OCI-LY7 (cell line): ENCODE measurements around the gene SDHAF2. TPM values are rescaled to one million over a fixed set of nuclear protein-coding genes. Genes with fewer than 3 reads are reported as not detected.
A peak's percentile ranks its signal among the peaks of the same experiment; 100 is the strongest.
"Not testable (repeated sequence)": the region's sequence is repeated elsewhere in the genome, so short reads cannot be mapped to it uniquely, and the experiment has no call there.

Experiments used
- BruUV-seq: library from RNA; stranded (reverse); fragments of 400-500 nt; replicated peaks from 2 replicates; lab custom pipeline; 2021; lab: Mats Ljungman, UMichigan
- CTCF ChIA-PET: fragments of 300-600 bp; sonication (Branson Sonifier 250); formaldehyde crosslinking; loops from one replicate; lab custom pipeline; 2022; ENCODE audit warnings: antibody characterized with exemption; ENCODE audit not compliant: unreplicated experiment; lab: Charles Lee
- POLR2A ChIA-PET: fragments of 300-600 bp; sonication (Branson Sonifier 250); formaldehyde crosslinking; loops from one replicate; lab custom pipeline; 2022; ENCODE audit warnings: antibody characterized with exemption; lab: Charles Lee
- DNase-seq: peaks from one replicate; pipeline ENCODE4 v3.0.0-alpha.2; 2015; ENCODE audit warnings: low spot score
- H2AFZ ChIP-seq: fragments of 200-600 bp; sonication (generic), shearing (Covaris generic); 2 replicates; pipeline ENCODE4 v1.6.1; 2014; ENCODE audit warnings: mild to moderate bottlenecking, antibody characterized with exemption, low read length, moderate library complexity
- H3K27ac ChIP-seq: fragments of 200-600 bp; sonication (generic); 2 replicates; pipeline ENCODE4 v1.5.1; 2014; ENCODE audit warnings: mixed run types, low read depth, mild to moderate bottlenecking, moderate library complexity, low read length, inconsistent platforms; ENCODE audit not compliant: poor library complexity, severe bottlenecking
- H3K36me3 ChIP-seq: fragments of 200-600 bp; sonication (generic); 2 replicates; pipeline ENCODE4 v1.6.1; 2014; ENCODE audit warnings: mild to moderate bottlenecking, antibody characterized with exemption, low read length, moderate library complexity, mixed read lengths; ENCODE audit not compliant: insufficient read depth
- H3K4me1 ChIP-seq: fragments of 200-600 bp; sonication (generic); 2 replicates; pipeline ENCODE4 v1.5.1; 2014; ENCODE audit warnings: mild to moderate bottlenecking, low read length; ENCODE audit not compliant: insufficient read depth, poor library complexity, severe bottlenecking
- H3K4me2 ChIP-seq: fragments of 200-600 bp; sonication (generic); 2 replicates; pipeline ENCODE4 v1.6.1; 2014; ENCODE audit warnings: mild to moderate bottlenecking, low read length
- H3K4me3 ChIP-seq: fragments of 200-600 bp; sonication (generic); 2 replicates; pipeline ENCODE4 v1.5.1; 2014; ENCODE audit warnings: mild to moderate bottlenecking, low read depth, low read length; ENCODE audit not compliant: poor library complexity, severe bottlenecking
- H3K79me2 ChIP-seq: fragments of 200-600 bp; sonication (generic); 2 replicates; pipeline ENCODE4 v1.6.1; 2016; ENCODE audit warnings: low read depth, mild to moderate bottlenecking, low read length, moderate library complexity, mixed read lengths; ENCODE audit not compliant: insufficient read depth
- H3K9me2 ChIP-seq: fragments of 200-600 bp; sonication (generic); 2 replicates; pipeline ENCODE4 v1.6.1; 2016; ENCODE audit warnings: mild to moderate bottlenecking, low read length, mixed read lengths; ENCODE audit not compliant: insufficient read depth
- H3K9me3 ChIP-seq: fragments of 200-600 bp; sonication (generic); 2 replicates; pipeline ENCODE4 v1.6.1; 2014; ENCODE audit warnings: mild to moderate bottlenecking, mixed run types, low read length, mixed read lengths
- H4K20me1 ChIP-seq: fragments of 200-600 bp; sonication (generic); 2 replicates; pipeline ENCODE4 v1.6.1; 2014; ENCODE audit warnings: mild to moderate bottlenecking, antibody characterized with exemption, low read length, moderate library complexity, mixed read lengths; ENCODE audit not compliant: insufficient read depth
- CTCF ChIP-seq: fragments of 200-600 bp; sonication (generic); conservative IDR thresholded peaks from 2 replicates; pipeline ENCODE4 v1.5.1; 2014; ENCODE audit warnings: mild to moderate bottlenecking, antibody characterized with exemption, low read length, moderate library complexity, mixed read lengths
- EZH2phosphoT487 ChIP-seq: fragments of 200-600 bp; sonication (generic); IDR thresholded peaks from 2 replicates; pipeline ENCODE4 v1.6.1; 2018; ENCODE audit warnings: low read depth, borderline replicate concordance, mild to moderate bottlenecking, mixed run types, antibody characterized with exemption, low read length, moderate library complexity, mixed read lengths
- intact Hi-C: fragments of 100-400 bp; cut with micrococcal nuclease; formaldehyde crosslinking; loops from one replicate; pipeline ENCODE4 v1.10.0; 2022; ENCODE audit not compliant: unreplicated experiment
- total RNA-seq, 2 experiments: library from RNA; depleted of rRNA in 1 of 2; stranded (reverse); fragments of >200 nt in 1 of 2; shearing (Covaris generic) in 1 of 2; gene quantifications; 2 replicates each; pipeline ENCODE4 v1.2.3, GENCODE V29; 2014 to 2022

SDHAF2 gene
- total RNA-seq, 2 experiments from 2014 or later: 28.0 to 40.6 TPM

- ChIA-PET CTCF (no interaction called here), POLR2A (no interaction called here)
- no peaks in the 10 kb centered on the region for H3K4me1 ChIP-seq
- no peaks in the 10 kb centered on the region for H3K9me2 ChIP-seq
- no peak for DNase-seq
- H3K4me3 ChIP-seq: no peak overlapping the region
- TF ChIP-seq EZH2phosphoT487 (no peak), CTCF (no peak)
- no peaks in the 10 kb centered on the region for H4K20me1 ChIP-seq
- peaks cover 38% of the 10 kb centered on the region for H3K36me3 ChIP-seq
- no peak overlapping the region for H2AFZ ChIP-seq
- no peaks in the 10 kb centered on the region for H3K79me2 ChIP-seq
- H3K4me2 ChIP-seq: no peak overlapping the region
- no peak overlapping the region for H3K27ac ChIP-seq
- no TSS peak for BruUV-seq
- intact Hi-C loops: no loop called here
- H3K9me3 ChIP-seq: no peaks in the 10 kb centered on the region
Measured at GRCh38 chr11:61454520-61454919, 24.6 kb downstream of the SDHAF2 start.

- CTCF ChIA-PET: no interaction called here
- no peak overlapping the region for H3K4me2 ChIP-seq
- no peaks in the 10 kb centered on the region for H3K9me3 ChIP-seq
- intact Hi-C loops: no loop called here
- no peak overlapping the region for H2AFZ ChIP-seq
- TF ChIP-seq CTCF (no peak), EZH2phosphoT487 (no peak)
- no peak overlapping the region for H3K27ac ChIP-seq
- POLR2A ChIA-PET: no interaction called here
- no peak overlapping the region for H3K4me3 ChIP-seq
- no peaks in the 10 kb centered on the region for H3K9me2 ChIP-seq
- H4K20me1 ChIP-seq: no peaks in the 10 kb centered on the region
- DNase-seq: no peak
- no peaks in the 10 kb centered on the region for H3K79me2 ChIP-seq
- peaks cover 14% of the 10 kb centered on the region for H3K36me3 ChIP-seq
- BruUV-seq: no TSS peak
- H3K4me1 ChIP-seq: no peaks in the 10 kb centered on the region
Measured at GRCh38 chr11:61460474-61460881, 30.6 kb downstream of the SDHAF2 start.

GRCh38 chr11:61460986-61461385 lies 31.1 kb downstream of the SDHAF2 start:
- H3K79me2 ChIP-seq: no peaks in the 10 kb centered on the region
- H2AFZ ChIP-seq: no peak overlapping the region
- H3K9me2 ChIP-seq: no peaks in the 10 kb centered on the region
- peaks cover 14% of the 10 kb centered on the region for H3K36me3 ChIP-seq
- no peak overlapping the region for H3K27ac ChIP-seq
- no peak for DNase-seq
- TF ChIP-seq EZH2phosphoT487: no peak
- peak; percentile 29; the same call in 1 of the 2 replicates for TF ChIP-seq CTCF
- no peaks in the 10 kb centered on the region for H3K4me1 ChIP-seq
- intact Hi-C loops: no loop called here
- BruUV-seq: no TSS peak
- POLR2A ChIA-PET: interaction anchor here (0.6 kb wide), 1 partner anchor 463 kb away, joined by 4 read pairs; no protein-coding TSS in a partner anchor
- no peak overlapping the region for H3K4me2 ChIP-seq
- H4K20me1 ChIP-seq: no peaks in the 10 kb centered on the region
- no peak overlapping the region for H3K4me3 ChIP-seq
- CTCF ChIA-PET: no interaction called here
- H3K9me3 ChIP-seq: no peaks in the 10 kb centered on the region

GRCh38 chr11:61467602-61468001 lies 37.7 kb downstream of the SDHAF2 start:
- H3K4me3 ChIP-seq, H3K27ac ChIP-seq, CTCF ChIA-PET, intact Hi-C loops, DNase-seq, H3K4me2 ChIP-seq, H2AFZ ChIP-seq, H3K4me1 ChIP-seq, BruUV-seq, POLR2A ChIA-PET, H3K9me2 ChIP-seq, H3K9me3 ChIP-seq, H3K79me2 ChIP-seq, H4K20me1 ChIP-seq: not testable (repeated sequence)
- H3K36me3 ChIP-seq: peaks cover 39% of the 10 kb centered on the region
